NCI-H446 (cell line): Measurements from ENCODE around the gene FN3KRP.

Source experiments
- DNase-seq, 2 experiments: peaks; one replicate each; lab custom pipeline; 2025; lab: John Stamatoyannopoulos, UW

The FN3KRP gene

GRCh38 chr17:82687871-82688270 lies 28.6 kb upstream of the FN3KRP start:
- DNase-seq, result no peak

- DNase-seq, result no peak
Measured at GRCh38 chr17:82689077-82689476, 27.4 kb upstream of the FN3KRP start.

GRCh38 chr17:82690786-82691489 lies 25.6 kb upstream of the FN3KRP start:
- no peak for DNase-seq

GRCh38 chr17:82691714-82692113 lies 24.8 kb upstream of the FN3KRP start:
- no peak for DNase-seq

- no peak for DNase-seq
Measured at GRCh38 chr17:82692268-82692667, 24.2 kb upstream of the FN3KRP start.

GRCh38 chr17:82693168-82693867 lies 23.2 kb upstream of the FN3KRP start:
- no peak for DNase-seq

GRCh38 chr17:82694647-82695046 lies 21.9 kb upstream of the FN3KRP start:
- no peak for DNase-seq

- no peak for DNase-seq
Measured at GRCh38 chr17:82696259-82696658, 20.2 kb upstream of the FN3KRP start.

GRCh38 chr17:82696916-82697807 lies 19.3 kb upstream of the FN3KRP start:
- DNase-seq, result no peak

- DNase-seq, result no peak
Measured at GRCh38 chr17:82697808-82698064, 18.8 kb upstream of the FN3KRP start.

- peak; percentile 95 to 99 for DNase-seq
Measured at GRCh38 chr17:82698065-82698973, 18.2 kb upstream of the FN3KRP start, which contains the start of gene RAB40B. TSS of gene RAB40B (minus strand) at chr17:82698698. CDS start at chr17:82698596, 102 bp downstream.

- DNase-seq, result no peak
Measured at GRCh38 chr17:82698974-82699442, 17.5 kb upstream of the FN3KRP start.

- DNase-seq, result no peak
Measured at GRCh38 chr17:82699551-82699950, 17.0 kb upstream of the FN3KRP start.

- DNase-seq, result no peak
Measured at GRCh38 chr17:82702231-82702927, 14.1 kb upstream of the FN3KRP start.

GRCh38 chr17:82703036-82703745 lies 13.3 kb upstream of the FN3KRP start:
- DNase-seq, result no peak

- DNase-seq, result no peak
Measured at GRCh38 chr17:82703935-82704865, 12.3 kb upstream of the FN3KRP start.

- no peak for DNase-seq
Measured at GRCh38 chr17:82704886-82705285, 11.6 kb upstream of the FN3KRP start.

- no peak for DNase-seq
Measured at GRCh38 chr17:82705756-82706155, 10.8 kb upstream of the FN3KRP start.

- no peak for DNase-seq
Measured at GRCh38 chr17:82709024-82709675, 7.4 kb upstream of the FN3KRP start.
